ENCODE data around the gene MRPL19. TPM values are rescaled to one million over a fixed set of nuclear protein-coding genes. Genes with fewer than 3 reads are reported as not detected.

MRPL19 gene
- total RNA-seq, 1 donor from 2014 or later = 68.0 TPM

- no peak for DNase-seq (ENCODE audit: low read depth)
Measured at GRCh38 chr2:75616406-75616805, 30.2 kb upstream of the MRPL19 start.

GRCh38 chr2:75616933-75617332 lies 29.6 kb upstream of the MRPL19 start:
- no peak for DNase-seq (ENCODE audit: low read depth)

DNA sequence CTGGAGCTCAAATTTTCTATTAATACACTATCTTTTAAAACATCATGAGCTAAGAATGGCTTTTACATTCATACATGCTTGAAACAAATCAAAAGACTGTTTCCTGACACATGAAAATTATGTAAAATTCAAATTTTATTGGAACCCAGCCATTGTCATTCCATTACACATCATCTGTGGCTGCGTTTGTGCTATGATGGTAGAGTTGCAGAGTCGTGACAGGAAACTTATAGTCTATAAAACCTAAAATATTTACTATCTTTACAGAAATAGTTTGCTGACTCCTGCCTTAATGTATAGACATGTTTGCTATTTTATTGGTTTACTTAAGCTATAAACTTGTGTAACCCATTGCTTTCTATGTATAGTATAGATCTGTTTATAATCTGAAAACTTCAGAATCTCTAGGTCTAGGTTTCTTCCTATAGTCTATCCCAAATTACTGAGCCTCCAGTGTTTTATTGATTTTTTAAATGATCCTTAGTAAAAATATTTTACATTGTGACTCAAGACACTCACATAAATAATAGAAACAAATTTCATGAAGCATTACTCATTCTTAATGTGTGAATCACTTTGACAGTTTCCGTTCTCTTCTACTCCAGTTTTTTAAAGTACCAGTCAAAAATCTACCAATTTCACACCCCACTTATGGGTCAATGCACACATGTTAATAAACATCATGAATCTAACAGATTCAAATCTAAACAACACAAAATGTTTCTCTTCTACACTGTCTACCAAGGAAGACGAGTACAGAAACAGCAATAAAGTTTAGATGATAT lies 26.4 kb upstream of the MRPL19 start:
- no peak for DNase-seq (ENCODE audit: low read depth)

GRCh38 chr2:75621228-75621627 lies 25.4 kb upstream of the MRPL19 start:
- no peak for DNase-seq (ENCODE audit: low read depth)

DNA sequence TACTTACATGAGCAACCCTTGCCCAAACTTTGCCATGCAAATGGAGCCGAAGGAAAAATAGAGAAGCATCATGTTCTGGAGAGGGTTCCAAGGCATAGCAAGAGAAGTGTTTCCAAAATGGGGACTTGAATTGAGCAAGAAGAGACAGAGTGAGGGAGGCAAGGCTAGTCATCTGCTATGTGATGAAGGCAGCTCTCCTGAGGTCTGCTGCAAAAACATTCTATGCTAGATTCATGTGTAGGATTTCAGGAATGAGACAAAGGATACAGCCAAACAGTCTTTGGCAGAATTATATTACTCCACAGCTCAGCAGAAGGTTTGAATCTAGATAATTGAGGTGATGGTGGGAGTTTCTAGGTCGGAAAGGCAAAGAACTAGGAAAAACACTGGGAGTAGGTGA lies 24.1 kb upstream of the MRPL19 start:
- DNase-seq (ENCODE audit: low read depth) = no peak

- DNase-seq (ENCODE audit: low read depth) = no peak
Measured at GRCh38 chr2:75622929-75623328, 23.7 kb upstream of the MRPL19 start.

GRCh38 chr2:75627902-75628504 lies 18.6 kb upstream of the MRPL19 start:
- peak; percentile 72 for DNase-seq (ENCODE audit: low read depth)

- no peak for DNase-seq (ENCODE audit: low read depth)
Measured at GRCh38 chr2:75632091-75632701, 14.4 kb upstream of the MRPL19 start.

DNA sequence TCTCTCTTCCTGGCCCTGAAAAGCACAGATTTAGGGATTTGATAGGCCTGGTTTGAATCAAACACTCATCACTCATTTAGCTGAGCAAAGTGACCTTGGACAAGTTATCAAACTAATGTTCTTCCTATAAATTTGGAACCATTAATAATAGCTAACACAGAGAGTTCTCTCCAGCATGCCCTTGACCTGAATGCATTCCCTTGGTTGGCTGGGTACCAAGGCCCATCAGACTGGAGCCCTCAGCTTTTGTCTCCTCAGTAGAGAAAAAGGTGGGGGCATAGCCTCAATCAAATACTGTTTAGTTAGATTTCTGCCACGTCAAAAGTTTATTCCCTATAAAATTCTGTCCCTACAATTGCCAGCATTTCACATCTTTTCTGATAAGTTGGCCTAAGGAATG lies 13.8 kb upstream of the MRPL19 start:
- no peak for DNase-seq (ENCODE audit: low read depth)

DNA sequence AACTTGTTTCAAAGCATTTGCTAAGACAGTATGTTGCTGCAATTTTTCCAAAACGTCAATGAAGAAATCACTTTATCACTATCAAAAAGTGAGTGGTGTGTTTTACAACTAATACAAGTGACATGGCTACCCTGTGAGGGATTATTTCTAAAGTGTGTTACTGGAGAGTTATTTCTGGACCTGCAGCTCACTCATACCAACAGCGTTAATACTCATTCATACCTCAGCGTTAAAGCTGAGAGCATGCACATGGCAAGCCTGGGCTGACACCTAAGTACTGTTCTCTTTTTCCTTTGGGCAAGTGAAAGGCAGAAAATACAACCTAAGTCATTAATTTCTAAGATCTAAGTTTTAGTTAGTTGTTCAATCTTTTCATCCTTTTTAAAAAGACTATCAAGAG lies 13.0 kb upstream of the MRPL19 start:
- no peak for DNase-seq (ENCODE audit: low read depth)

DNA sequence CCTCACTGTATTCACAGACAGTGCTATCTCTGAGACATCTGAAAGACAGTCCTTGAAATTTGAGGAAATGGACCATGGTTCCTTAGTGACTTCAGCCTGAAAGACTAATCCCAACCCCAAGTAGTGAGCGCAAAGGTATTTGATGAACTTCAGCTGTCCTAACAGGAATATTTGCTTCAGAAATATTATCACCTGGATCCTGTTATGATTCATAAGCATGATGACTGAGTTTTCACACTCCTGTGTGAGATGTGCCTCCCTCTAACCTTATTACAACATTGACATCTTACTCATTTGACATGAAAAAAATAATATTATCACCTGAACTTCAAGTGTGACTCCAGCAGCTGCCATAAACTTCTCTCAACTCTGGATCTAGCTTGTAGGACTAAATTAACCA lies 11.6 kb upstream of the MRPL19 start:
- no peak for DNase-seq (ENCODE audit: low read depth)

- DNase-seq (ENCODE audit: low read depth) = no peak
Measured at GRCh38 chr2:75637568-75637967, 9.0 kb upstream of the MRPL19 start.

- DNase-seq (ENCODE audit: low read depth) = peak; percentile 68
Measured at GRCh38 chr2:75640621-75641121, 5.9 kb upstream of the MRPL19 start.

- DNase-seq (ENCODE audit: low read depth) = peak; percentile 35
Measured at GRCh38 chr2:75641587-75641986, 5.0 kb upstream of the MRPL19 start.

- no peak for DNase-seq (ENCODE audit: low read depth)
Measured at GRCh38 chr2:75643980-75644379, 2.6 kb upstream of the MRPL19 start.

DNA sequence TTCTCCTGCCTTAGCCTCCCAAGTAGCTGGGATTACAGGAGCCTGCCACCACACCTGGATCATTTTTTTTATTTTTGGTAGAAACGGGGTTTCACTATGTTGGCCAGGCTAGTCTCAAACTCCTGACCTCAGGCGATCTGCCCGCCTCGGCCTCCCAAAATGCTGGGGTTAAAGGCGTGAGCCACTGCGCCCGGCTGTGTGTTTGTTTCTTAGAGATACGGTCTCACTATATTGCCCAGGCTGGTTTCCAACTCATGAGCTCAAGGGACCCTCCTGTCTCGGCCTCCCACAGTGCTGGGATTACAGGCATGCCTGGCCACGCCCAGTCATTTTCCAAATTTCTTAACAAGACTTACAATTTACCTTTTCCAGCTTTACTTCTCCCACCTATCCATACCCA lies 940 bp upstream of the MRPL19 start:
- DNase-seq (ENCODE audit: low read depth) = no peak

DNA sequence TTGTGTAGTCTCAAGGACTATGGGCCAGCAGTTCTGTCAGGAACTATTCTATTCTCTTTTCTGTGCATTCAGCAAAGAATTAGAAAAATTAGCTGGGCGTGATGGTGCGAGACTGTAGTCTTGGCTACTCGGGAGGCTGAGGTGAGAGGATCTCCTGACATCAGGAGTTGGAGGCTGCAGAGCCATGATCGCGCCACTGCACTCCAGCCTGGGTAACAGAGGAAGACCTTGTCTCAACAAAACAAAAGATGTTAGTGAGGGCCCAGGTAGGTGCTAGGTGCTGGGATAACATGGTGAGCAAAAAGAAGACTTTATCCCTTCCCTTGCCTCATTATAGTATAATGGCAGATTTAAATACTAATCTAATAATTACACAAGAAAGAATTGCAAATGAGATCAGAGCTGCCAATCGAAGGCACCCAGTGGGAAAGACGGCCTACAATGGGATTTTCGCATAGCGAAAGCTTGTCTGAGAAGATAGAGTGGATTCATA lies 447 bp upstream of the MRPL19 start:
- no peak for DNase-seq (ENCODE audit: low read depth)

DNA sequence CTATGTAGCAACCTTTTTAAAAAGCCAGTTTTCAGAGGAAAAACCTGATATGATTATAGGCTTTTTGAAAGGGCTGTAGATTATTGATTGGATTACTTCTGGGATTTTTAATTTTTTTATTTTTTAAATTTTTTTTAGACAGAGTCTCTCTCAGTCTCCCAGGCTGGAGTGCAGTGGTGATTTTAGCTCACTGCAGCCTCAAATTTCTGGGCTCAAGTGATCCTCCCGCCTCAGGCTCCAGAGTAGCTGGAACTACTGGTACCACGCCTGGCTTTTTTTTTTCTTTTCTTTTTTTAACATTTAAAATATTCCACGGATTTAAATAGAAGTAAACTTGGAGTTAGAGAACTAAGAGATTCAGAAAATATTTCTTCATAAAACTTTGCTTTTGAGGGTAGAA lies 1.2 kb downstream of the MRPL19 start:
- no peak for DNase-seq (ENCODE audit: low read depth)

DNA sequence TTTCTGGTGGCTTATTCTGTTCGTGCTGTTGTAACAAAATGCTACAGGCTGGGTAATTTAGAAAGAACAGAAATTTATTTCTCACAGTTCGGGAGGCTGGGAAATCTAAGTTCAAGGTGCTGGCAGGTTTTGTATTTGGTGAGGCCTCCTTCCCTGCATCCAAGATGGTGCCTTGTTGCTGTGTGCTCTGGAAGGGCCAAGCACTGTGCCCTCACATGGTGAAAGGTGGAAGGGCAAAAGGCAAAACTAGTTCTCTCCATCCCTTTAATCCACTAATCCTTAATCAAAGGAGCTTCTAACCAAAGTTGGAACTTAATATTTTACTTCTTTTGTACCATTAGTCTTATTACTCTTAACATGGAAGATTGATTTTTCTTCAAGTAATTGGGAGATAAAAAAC lies 7.4 kb downstream of the MRPL19 start:
- no peak for DNase-seq (ENCODE audit: low read depth)

GRCh38 chr2:75655861-75656260 lies 9.3 kb downstream of the MRPL19 start:
- DNase-seq (ENCODE audit: low read depth) = no peak

DNA sequence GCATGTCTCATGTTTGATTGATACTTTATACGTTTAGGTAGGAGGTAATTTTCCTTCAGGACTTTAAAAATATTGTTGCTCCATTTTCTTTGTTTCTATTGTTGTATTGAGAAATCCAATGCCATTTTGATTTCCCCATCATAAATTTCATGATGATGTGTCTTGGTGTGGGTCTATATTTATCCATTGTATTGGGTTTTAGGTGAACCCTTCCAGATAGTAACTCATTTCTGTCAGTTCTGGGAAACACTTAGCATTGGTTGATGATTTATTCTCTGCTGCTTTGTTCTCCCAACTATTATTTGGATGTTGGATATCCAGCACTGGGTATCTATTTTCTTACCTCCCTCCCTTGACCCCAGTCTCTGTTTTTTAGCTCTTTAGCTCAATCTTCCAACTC lies 10.0 kb downstream of the MRPL19 start:
- no peak for DNase-seq (ENCODE audit: low read depth)

GRCh38 chr2:75657798-75658197 lies 11.2 kb downstream of the MRPL19 start:
- DNase-seq (ENCODE audit: low read depth) = no peak

- DNase-seq (ENCODE audit: low read depth) = peak; percentile 86
Measured at GRCh38 chr2:75666911-75667310, 20.3 kb downstream of the MRPL19 start.

Data from renal cortical epithelial cell (primary cell).